DMS 273 treated with DMSO at 0.1 percent for 48 hours (cell line): ENCODE data around the gene CHD2.

Experiments
- DNase-seq: peaks from one replicate; lab custom pipeline; 2025; lab: John Stamatoyannopoulos, UW

Gene CHD2

GRCh38 chr15:92932946-92933649 is 33.0 kb downstream of the CHD2 start:
- DNase-seq: no peak

- DNase-seq: no peak
Measured at GRCh38 chr15:92933831-92934230, 33.7 kb downstream of the CHD2 start.

- DNase-seq: no peak
Measured at GRCh38 chr15:92934716-92935115, 34.6 kb downstream of the CHD2 start.

GRCh38 chr15:92936138-92936537 is 36.0 kb downstream of the CHD2 start:
- no peak for DNase-seq

- DNase-seq: no peak
Measured at GRCh38 chr15:92936693-92937092, 36.6 kb downstream of the CHD2 start.

- no peak for DNase-seq
Measured at GRCh38 chr15:92937901-92938300, 37.8 kb downstream of the CHD2 start.

GRCh38 chr15:92938387-92938786 is 38.3 kb downstream of the CHD2 start:
- DNase-seq: no peak

- no peak for DNase-seq
Measured at GRCh38 chr15:92941668-92942067, 41.5 kb downstream of the CHD2 start.

- DNase-seq: no peak
Measured at GRCh38 chr15:92942706-92943105, 42.6 kb downstream of the CHD2 start.

- DNase-seq: no peak
Measured at GRCh38 chr15:92943581-92943980, 43.5 kb downstream of the CHD2 start.

GRCh38 chr15:92944946-92945521 is 44.9 kb downstream of the CHD2 start:
- DNase-seq: no peak

- no peak for DNase-seq
Measured at GRCh38 chr15:92947071-92947730, 47.1 kb downstream of the CHD2 start.

- DNase-seq: no peak
Measured at GRCh38 chr15:92949604-92950249, 49.6 kb downstream of the CHD2 start.

GRCh38 chr15:92951800-92952457 is 51.8 kb downstream of the CHD2 start:
- DNase-seq: no peak

GRCh38 chr15:92952458-92952850 is 52.3 kb downstream of the CHD2 start:
- DNase-seq: no peak

GRCh38 chr15:92953566-92953965 is 53.4 kb downstream of the CHD2 start:
- DNase-seq: no peak

- DNase-seq: no peak
Measured at GRCh38 chr15:92954002-92954401, 53.9 kb downstream of the CHD2 start.

GRCh38 chr15:92954578-92954977 is 54.5 kb downstream of the CHD2 start:
- no peak for DNase-seq

- DNase-seq: no peak
Measured at GRCh38 chr15:92955706-92956105, 55.6 kb downstream of the CHD2 start.

GRCh38 chr15:92958105-92958504 is 58.0 kb downstream of the CHD2 start:
- DNase-seq: no peak

- DNase-seq: no peak
Measured at GRCh38 chr15:92959219-92959618, 59.1 kb downstream of the CHD2 start.

GRCh38 chr15:92960996-92961681 is 61.0 kb downstream of the CHD2 start:
- DNase-seq: no peak
